IMR-90 (cell line): ENCODE measurements around the gene TSPEAR. TPM values are rescaled to one million over a fixed set of nuclear protein-coding genes. Genes with fewer than 3 reads are reported as not detected.

Source experiments
- ATAC-seq: fragments of 200-7000 bp; cut with Tn5 transposase; 2 replicates; pipeline ENCODE4 v1.9.1; 2020; ENCODE audit warnings: low read depth, mild to moderate bottlenecking, moderate library complexity
- BruUV-seq: library from RNA; stranded (reverse); fragments of 400-500 nt; replicated peaks from 2 replicates; lab custom pipeline; 2021; lab: Mats Ljungman, UMichigan
- CTCF ChIA-PET: fragments of 300-600 bp; formaldehyde crosslinking; extraction: SDS; loops from one replicate; lab custom pipeline; 2021; ENCODE audit warnings: antibody characterized with exemption; lab: Yijun Ruan, JAX
- POLR2A ChIA-PET: fragments of 300-600 bp; sonication (Branson Sonifier 250); formaldehyde crosslinking; loops from one replicate; lab custom pipeline; 2022; ENCODE audit warnings: antibody characterized with exemption; ENCODE audit not compliant: unreplicated experiment; lab: Charles Lee
- DNase-seq: peaks from one replicate; pipeline ENCODE4 v3.0.0; 2013
- H2AFZ ChIP-seq: replicated peaks from 2 replicates; pipeline ENCODE3; 2013; ENCODE audit warnings: low read length, mild to moderate bottlenecking; ENCODE audit not compliant: poor library complexity
- H2AK5ac ChIP-seq: 2 replicates; pipeline ENCODE4 v1.6.1; 2013; ENCODE audit warnings: low read depth, low read length, inconsistent platforms
- H2AK9ac ChIP-seq: replicated peaks from 2 replicates; pipeline ENCODE3; 2013; ENCODE audit warnings: mild to moderate bottlenecking, low read depth, low read length, moderate library complexity; ENCODE audit not compliant: poor library complexity
- H2BK120ac ChIP-seq: 2 replicates; pipeline ENCODE4 v1.6.1; 2013; ENCODE audit warnings: low read depth, low read length, inconsistent platforms
- H2BK15ac ChIP-seq: 3 replicates; pipeline ENCODE4 v1.6.1; 2013; ENCODE audit warnings: low read depth, low read length, inconsistent platforms
- H2BK20ac ChIP-seq: 2 replicates; pipeline ENCODE4 v1.6.1; 2013; ENCODE audit warnings: low read depth, mild to moderate bottlenecking, inconsistent platforms, low read length, moderate library complexity
- H2BK5ac ChIP-seq: 2 replicates; pipeline ENCODE4 v1.6.1; 2013; ENCODE audit warnings: mild to moderate bottlenecking, low read depth, low read length, inconsistent platforms; ENCODE audit not compliant: poor library complexity, severe bottlenecking
- H3K14ac ChIP-seq: replicated peaks from 2 replicates; pipeline ENCODE4 v1.6.1; 2013; ENCODE audit warnings: low read depth, low read length, inconsistent platforms
- H3K18ac ChIP-seq: 2 replicates; pipeline ENCODE4 v1.6.1; 2013; ENCODE audit warnings: low read depth, low read length, control low read depth
- H3K23ac ChIP-seq: 2 replicates; pipeline ENCODE4 v1.6.1; 2013; ENCODE audit warnings: low read depth, low read length, inconsistent platforms
- H3K27ac ChIP-seq: 2 replicates; pipeline ENCODE4 v1.5.1; 2013; ENCODE audit warnings: mild to moderate bottlenecking, control low read depth, low read length; ENCODE audit not compliant: insufficient read depth
- H3K27me3 ChIP-seq: 2 replicates; pipeline ENCODE4 v1.6.1; 2013; ENCODE audit warnings: low read length; ENCODE audit not compliant: control insufficient read depth, insufficient read depth
- H3K36me3 ChIP-seq: 2 replicates; pipeline ENCODE4 v1.6.1; 2013; ENCODE audit warnings: low read length, mixed read lengths; ENCODE audit not compliant: control insufficient read depth, insufficient read depth
- H3K4ac ChIP-seq: 2 replicates; pipeline ENCODE4 v1.6.1; 2013; ENCODE audit warnings: low read depth, low read length, inconsistent platforms
- H3K4me1 ChIP-seq: 2 replicates; pipeline ENCODE4 v1.6.1; 2013; ENCODE audit warnings: low read length, mixed read lengths; ENCODE audit not compliant: control insufficient read depth, insufficient read depth
- H3K4me2 ChIP-seq: 2 replicates; pipeline ENCODE4 v1.6.1; 2013; ENCODE audit warnings: low read depth, mild to moderate bottlenecking, control low read depth, low read length, moderate library complexity
- H3K4me3 ChIP-seq: 2 replicates; pipeline ENCODE4 v1.5.1; 2013; ENCODE audit warnings: low read depth, mild to moderate bottlenecking, control low read depth, low read length, moderate library complexity; ENCODE audit not compliant: insufficient read depth
- H3K56ac ChIP-seq: 2 replicates; pipeline ENCODE4 v1.6.1; 2013; ENCODE audit warnings: low read length, inconsistent platforms; ENCODE audit not compliant: insufficient read depth; ENCODE audit errors: extremely low read depth
- H3K79me1 ChIP-seq, 2 experiments: 2 replicates each; pipeline ENCODE4 v1.6.1; 2013; ENCODE audit warnings: low read length in 2 of 2, inconsistent platforms in 1 of 2, low read depth in 1 of 2
- H3K9ac ChIP-seq: 2 replicates; pipeline ENCODE4 v1.6.1; 2013; ENCODE audit warnings: low read depth, low read length, control low read depth
- H3K9me1 ChIP-seq: 2 replicates; pipeline ENCODE4 v1.6.1; 2013; ENCODE audit warnings: low read length, inconsistent platforms; ENCODE audit not compliant: insufficient read depth
- H3K9me3 ChIP-seq: 2 replicates; pipeline ENCODE4 v1.6.1; 2013; ENCODE audit warnings: low read length; ENCODE audit not compliant: control insufficient read depth, insufficient read depth
- H4K20me1 ChIP-seq: 2 replicates; pipeline ENCODE4 v1.6.1; 2013; ENCODE audit warnings: low read length, inconsistent platforms; ENCODE audit not compliant: insufficient read depth
- H4K5ac ChIP-seq: 2 replicates; pipeline ENCODE4 v1.6.1; 2013; ENCODE audit warnings: mild to moderate bottlenecking, low read depth, low read length, control low read depth
- H4K8ac ChIP-seq, 2 experiments: 2 replicates each; pipeline ENCODE4 v1.6.1; 2013; ENCODE audit warnings: low read depth in 2 of 2, low read length in 2 of 2, control low read depth in 1 of 2, inconsistent platforms in 1 of 2
- H4K91ac ChIP-seq: 2 replicates; pipeline ENCODE4 v1.6.1; 2013; ENCODE audit warnings: low read depth, low read length, inconsistent platforms; ENCODE audit not compliant: insufficient read depth
- WGBS, 2 experiments: methylation state at CpG; one replicate each; pipeline versions ENCODE4 v1.1.5 to v1.1.7; 2013; ENCODE audit warnings: missing lambda C conversion rate in 2 of 2; ENCODE audit not compliant: insufficient read length in 1 of 2; ENCODE audit errors: extremely low coverage in 2 of 2; 5-methylcytosine and 5-hydroxymethylcytosine counted together
- dilution Hi-C: fragments of 300-500 bp; cut with HindIII; formaldehyde crosslinking; loops from one replicate; pipeline ENCODE4 v1.14.3; 2018; ENCODE audit warnings: low sequenced_read_pairs; ENCODE audit not compliant: unreplicated experiment
- in situ Hi-C: fragments of 300-500 bp; cut with MboI; formaldehyde crosslinking; loops from 3 replicates; pipeline ENCODE4 v1.14.3; 2019; ENCODE audit warnings: low sequenced_read_pairs, inconsistent platforms, mixed read lengths
- intact Hi-C: fragments of 100-400 bp; cut with micrococcal nuclease; formaldehyde crosslinking; loops from 2 replicates; pipeline ENCODE4 v1.10.0; 2022
- polyA plus RNA-seq, 3 experiments: library from polyadenylated mRNA; depleted of rRNA; stranded (reverse); fragments of >200 nt; gene quantifications; 2 replicates each; pipeline ENCODE4 v1.2.3, GENCODE V29; 2012; ENCODE audit warnings: low replicate concordance in 1 of 3
- total RNA-seq: library from RNA; depleted of rRNA; stranded (reverse); fragments of >200 nt; gene quantifications from 2 replicates; pipeline ENCODE4 v1.2.3, GENCODE V29; 2012
- TF ChIP-seq, protein P1 (sequence below): fragments of 150-350 bp; IDR thresholded peaks from 2 replicates; pipeline ENCODE4 v1.6.1; 2016; ENCODE audit warnings: low read depth, mild to moderate bottlenecking, low read length, moderate library complexity, borderline replicate concordance

TSPEAR gene
- total and polyA plus RNA-seq, 2 of the 4 experiments (the other 2 are of a cell fraction): not detected

DNA sequence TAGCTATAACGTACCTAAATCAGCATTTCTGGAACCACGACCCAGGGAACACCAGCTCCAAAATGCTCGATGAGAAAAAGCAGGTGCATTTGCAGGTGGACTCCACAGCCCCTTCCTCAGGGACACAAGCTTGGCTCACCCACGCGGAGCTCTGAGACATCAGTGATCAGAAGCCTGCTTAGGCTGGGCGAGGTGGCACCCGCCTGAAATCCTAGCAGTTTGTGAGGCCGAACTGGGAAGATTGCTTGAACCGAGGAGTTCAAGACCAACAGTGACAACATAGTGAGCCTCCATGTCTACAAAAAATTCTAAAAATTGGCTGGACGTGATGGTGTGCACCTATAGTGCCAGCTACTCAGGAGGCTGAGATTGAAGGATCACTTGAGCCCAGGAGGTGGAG is 2.5 kb upstream of the TSPEAR start:
- WGBS, 2 experiments: 61% methylated on average over 4 of the region's 10 CpGs; no CpG with 5 or more reads in 1 of the 2 experiments
- no peaks in the 10 kb centered on the region for H3K9me1 ChIP-seq
- ATAC-seq: no peak
- H3K4me2 ChIP-seq: no peak overlapping the region
- CTCF ChIA-PET: interaction anchor here (0.6 kb wide), 1 partner anchor 362 kb away, joined by 3 read pairs; no protein-coding TSS in a partner anchor
- BruUV-seq: no TSS peak
- no peak overlapping the region for H3K23ac ChIP-seq
- TF ChIP-seq, protein P1, sequence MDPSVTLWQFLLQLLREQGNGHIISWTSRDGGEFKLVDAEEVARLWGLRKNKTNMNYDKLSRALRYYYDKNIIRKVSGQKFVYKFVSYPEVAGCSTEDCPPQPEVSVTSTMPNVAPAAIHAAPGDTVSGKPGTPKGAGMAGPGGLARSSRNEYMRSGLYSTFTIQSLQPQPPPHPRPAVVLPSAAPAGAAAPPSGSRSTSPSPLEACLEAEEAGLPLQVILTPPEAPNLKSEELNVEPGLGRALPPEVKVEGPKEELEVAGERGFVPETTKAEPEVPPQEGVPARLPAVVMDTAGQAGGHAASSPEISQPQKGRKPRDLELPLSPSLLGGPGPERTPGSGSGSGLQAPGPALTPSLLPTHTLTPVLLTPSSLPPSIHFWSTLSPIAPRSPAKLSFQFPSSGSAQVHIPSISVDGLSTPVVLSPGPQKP: no peak
- no peak overlapping the region for H3K4me3 ChIP-seq
- no peak overlapping the region for H2BK120ac ChIP-seq
- H4K20me1 ChIP-seq: no peaks in the 10 kb centered on the region
- H3K79me1 ChIP-seq: no peaks in the 10 kb centered on the region
- no peak overlapping the region for H2AK5ac ChIP-seq
- no peak overlapping the region for H3K56ac ChIP-seq
- no peaks in the 10 kb centered on the region for H3K36me3 ChIP-seq
- H3K27ac ChIP-seq: no peak overlapping the region
- in situ Hi-C loops (no loop called here), dilution Hi-C loops (no loop called here), intact Hi-C loops (loop anchor here (10.0 kb wide), 1 partner anchor 59 kb away; the partner anchor contains the start of genes KRTAP12-3 and KRTAP12-4)
- no peak overlapping the region for H2AFZ ChIP-seq
- H3K27me3 ChIP-seq: peaks cover 71% of the 10 kb centered on the region
- no peak overlapping the region for H4K91ac ChIP-seq
- no peak overlapping the region for H4K5ac ChIP-seq
- H2AK9ac ChIP-seq: no peak overlapping the region
- no peak overlapping the region for H3K4ac ChIP-seq
- H3K9me3 ChIP-seq: no peaks in the 10 kb centered on the region
- POLR2A ChIA-PET: no interaction called here
- H3K9ac ChIP-seq: no peak overlapping the region
- H3K4me1 ChIP-seq: peaks cover 1% of the 10 kb centered on the region; the same call in 1 of the 2 replicates
- no peak overlapping the region for H2BK15ac ChIP-seq
- no peak overlapping the region for H2BK20ac ChIP-seq
- no peak overlapping the region for H3K18ac ChIP-seq
- no peak overlapping the region for H2BK5ac ChIP-seq
- no peak overlapping the region for H4K8ac ChIP-seq
- H3K14ac ChIP-seq: no peak overlapping the region
- DNase-seq: no peak
